Measurements from ENCODE around the gene RALGPS1. TPM values are rescaled to one million over a fixed set of nuclear protein-coding genes. Genes with fewer than 3 reads are reported as not detected.

The RALGPS1 gene
- total RNA-seq, 1 donor from 2014 or later = 2.4 TPM

GRCh38 chr9:127154003-127154389, 239.4 kb downstream of the RALGPS1 start:
- DNase-seq (ENCODE audit: low read depth in 2 of 2) = no peak

- DNase-seq (ENCODE audit: low read depth in 2 of 2) = peak in 1 of 2 donors; percentile 52
Observed at GRCh38 chr9:127154390-127155191, 240.0 kb downstream of the RALGPS1 start.

DNA sequence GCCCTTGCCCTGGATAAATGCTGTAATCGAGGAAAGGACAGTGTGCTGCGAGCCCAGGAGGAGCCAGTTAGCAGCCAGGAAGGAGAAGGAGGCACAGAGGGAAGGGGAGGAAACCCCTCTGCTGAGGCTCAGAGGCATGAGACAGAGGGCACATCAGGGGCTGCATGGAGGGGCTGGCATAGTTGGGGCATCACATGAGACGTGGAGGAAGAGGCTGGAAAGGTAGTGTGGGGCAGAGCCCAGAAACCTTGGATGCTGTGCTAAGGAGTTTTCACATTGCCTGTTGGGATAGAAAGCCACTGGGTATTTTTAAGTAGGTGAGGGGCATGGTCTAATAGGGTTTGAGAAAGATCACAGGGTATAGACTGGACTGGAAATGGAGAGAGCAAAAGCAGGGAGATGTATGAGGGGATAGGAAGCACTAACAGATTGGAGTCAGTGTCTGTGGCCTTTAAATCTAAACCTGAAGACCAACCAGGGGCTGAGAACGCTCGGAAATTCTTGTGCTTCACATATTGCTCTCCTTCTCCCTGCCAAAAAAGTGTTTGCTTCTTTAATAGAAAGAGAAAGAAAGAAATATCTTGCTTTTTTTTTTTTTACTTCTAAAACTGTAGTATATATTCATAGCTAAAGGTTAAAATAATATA, 240.9 kb downstream of the RALGPS1 start:
- DNase-seq (ENCODE audit: low read depth in 2 of 2) = no peak

- DNase-seq (ENCODE audit: low read depth in 2 of 2) = no peak
Observed at GRCh38 chr9:127158786-127159324, 244.3 kb downstream of the RALGPS1 start.

DNA sequence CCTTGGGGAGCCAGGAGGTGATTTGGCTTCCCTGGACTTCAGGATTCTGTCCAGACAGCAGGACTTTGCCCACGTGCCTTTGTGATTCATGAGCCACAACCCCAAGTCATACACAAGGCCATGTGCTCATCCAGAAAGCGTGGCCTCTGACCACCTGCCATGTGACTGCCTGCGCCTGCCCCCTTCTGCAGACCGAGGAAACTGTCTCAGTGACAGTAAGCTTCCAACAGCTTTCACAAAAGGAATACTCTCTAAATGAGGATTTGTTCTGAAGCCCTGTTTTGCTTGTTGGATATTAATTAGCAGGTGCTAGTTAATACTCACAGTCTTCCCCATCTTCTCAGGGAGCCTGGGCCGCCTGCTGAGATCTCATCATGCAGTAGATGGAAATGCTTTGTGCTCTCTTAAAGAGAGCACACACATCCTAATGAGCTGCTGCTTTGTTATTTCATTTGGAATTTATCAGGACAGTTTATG, 244.8 kb downstream of the RALGPS1 start:
- DNase-seq (ENCODE audit: low read depth in 2 of 2) = peak; percentile 26 to 83

DNA sequence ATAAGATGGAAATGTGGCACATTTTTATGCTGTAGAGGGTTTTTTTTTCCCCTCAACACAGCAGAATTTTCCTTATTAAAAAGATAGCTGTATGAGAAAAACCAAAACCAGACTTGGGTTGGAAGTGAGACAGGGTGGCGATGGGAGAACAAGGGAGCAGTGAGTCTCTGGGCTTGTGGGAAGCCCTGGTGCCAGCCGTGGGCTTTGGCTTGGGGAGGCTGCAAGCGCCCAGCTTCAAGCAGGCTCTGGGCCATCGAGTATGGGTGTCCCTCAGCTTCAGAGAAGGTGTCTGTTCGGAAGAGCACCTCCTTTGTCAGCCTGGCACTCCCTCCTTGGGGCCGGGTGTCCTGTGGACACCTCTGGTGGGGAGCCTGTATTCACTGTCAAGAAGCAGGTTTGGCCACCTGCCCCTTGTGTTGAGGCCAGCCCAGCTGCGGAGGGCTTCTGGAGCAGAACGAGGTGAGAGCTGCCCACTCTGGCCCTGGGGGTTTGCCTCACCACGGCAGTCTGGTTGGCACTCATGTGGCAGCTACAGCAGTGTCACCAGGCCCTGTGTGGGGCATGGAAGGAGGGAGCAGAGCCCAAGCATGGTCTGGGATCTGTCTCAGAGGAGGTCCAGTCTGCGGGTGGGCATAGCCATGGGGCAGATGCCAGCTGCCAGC, 245.5 kb downstream of the RALGPS1 start:
- no peak for DNase-seq (ENCODE audit: low read depth in 2 of 2)

- DNase-seq (ENCODE audit: low read depth in 2 of 2) = no peak
Observed at GRCh38 chr9:127161081-127161624, 246.6 kb downstream of the RALGPS1 start.

- DNase-seq (ENCODE audit: low read depth in 2 of 2) = peak in 1 of 2 donors; percentile 23
Observed at GRCh38 chr9:127162046-127162863, 247.7 kb downstream of the RALGPS1 start.

- DNase-seq (ENCODE audit: low read depth in 2 of 2) = no peak
Observed at GRCh38 chr9:127162864-127163365, 248.3 kb downstream of the RALGPS1 start.

DNA sequence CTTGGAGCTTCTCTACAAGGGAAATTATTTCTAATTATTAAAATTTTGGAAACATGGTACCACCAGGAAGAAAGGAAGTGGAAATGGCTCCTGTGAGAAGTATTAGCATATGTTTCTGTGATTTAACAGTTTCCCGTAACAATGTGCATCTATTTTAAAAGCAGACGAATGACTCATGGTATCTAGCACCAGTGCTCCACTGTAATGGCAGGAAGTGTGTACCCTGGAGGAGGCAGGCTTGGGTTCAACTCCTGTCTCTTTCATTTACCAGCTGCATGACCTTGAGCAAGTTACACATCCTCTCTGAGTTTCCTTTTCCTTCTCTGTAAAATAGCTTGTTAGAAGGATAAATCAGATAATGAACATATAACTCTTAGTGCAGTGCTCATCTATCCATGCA, 248.8 kb downstream of the RALGPS1 start:
- peak; percentile 83 to 97 for DNase-seq (ENCODE audit: low read depth in 2 of 2)

DNA sequence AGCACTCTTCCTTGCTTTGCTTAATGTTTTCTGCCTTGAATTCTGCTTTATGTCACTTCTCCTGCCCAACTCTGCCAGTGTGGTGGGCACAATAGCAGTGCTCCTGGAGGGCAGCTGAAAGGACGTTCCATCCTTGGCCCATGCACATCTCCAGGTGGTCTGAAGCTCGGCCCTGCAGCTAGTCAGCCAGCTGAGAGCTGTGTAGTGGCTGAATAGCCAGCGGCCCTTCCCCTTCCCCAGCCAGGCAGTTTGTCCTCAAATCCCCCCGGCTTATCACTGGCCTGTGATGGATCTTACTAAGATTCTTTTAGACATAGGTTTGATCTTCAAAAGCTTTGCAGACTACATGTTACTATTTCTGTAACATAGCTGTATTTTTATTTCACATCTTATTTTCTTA, 250.5 kb downstream of the RALGPS1 start:
- no peak for DNase-seq (ENCODE audit: low read depth in 2 of 2)

DNA sequence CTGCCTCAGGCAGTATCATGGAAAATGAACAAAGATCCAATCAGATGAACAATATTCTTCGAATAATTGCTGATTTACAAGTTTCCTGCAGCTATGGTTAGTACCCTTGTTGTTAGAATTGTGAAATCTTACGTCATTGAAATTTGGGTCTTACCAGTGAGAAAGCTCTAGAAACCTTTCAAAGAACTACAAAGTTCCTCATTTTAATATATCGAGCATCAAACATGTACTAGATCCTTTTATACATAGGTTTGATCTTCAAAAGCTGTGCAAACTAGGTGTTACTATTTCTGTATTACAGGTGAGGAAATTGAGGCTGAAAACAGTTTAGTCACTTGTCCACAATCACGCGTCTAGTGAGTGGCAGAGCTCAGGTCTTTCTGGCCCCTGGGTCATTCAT, 251.5 kb downstream of the RALGPS1 start:
- DNase-seq (ENCODE audit: low read depth in 2 of 2) = no peak

- peak in 1 of 2 donors; percentile 55 for DNase-seq (ENCODE audit: low read depth in 2 of 2)
Observed at GRCh38 chr9:127166651-127167524, 252.3 kb downstream of the RALGPS1 start.

- DNase-seq (ENCODE audit: low read depth in 2 of 2) = no peak
Observed at GRCh38 chr9:127167560-127168326, 253.2 kb downstream of the RALGPS1 start.

DNA sequence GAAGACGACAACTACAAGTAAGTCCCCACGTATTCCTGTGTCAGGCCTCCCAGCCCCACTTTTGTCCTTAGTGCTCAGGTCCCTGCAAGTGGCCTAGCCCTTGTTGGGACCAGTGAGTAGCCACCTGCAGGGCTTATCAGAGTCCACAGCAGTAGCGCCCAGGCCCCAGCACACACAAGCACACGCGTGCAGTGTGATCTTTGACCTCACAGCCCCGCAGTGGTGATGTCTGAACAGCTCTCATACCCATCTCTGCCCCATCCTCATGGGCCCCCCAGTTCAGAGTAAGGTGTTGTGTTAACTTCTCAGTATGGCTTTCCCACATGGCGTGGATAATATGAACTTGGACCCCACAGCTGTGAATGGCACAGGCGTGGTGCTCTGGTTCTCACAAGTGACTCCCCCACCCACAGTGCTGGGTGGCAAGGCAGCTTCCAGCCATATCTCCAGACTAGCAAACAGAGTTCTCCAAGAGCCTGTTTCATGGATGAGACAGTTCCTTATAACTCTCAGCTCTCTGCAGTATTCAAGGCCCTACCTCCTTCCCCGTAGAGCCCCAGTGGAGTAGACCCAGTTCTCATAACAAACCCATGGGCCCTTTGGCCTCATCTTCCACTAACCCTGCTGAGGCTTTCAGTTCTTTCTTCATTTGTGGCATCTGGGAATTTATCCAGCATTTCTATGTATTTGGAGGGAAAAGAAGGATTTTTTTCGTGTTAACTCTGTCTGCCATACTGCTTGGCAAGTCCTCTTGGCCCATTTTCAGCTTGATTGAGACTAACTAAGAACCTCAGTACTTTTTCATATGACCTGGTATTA, 254.4 kb downstream of the RALGPS1 start:
- DNase-seq (ENCODE audit: low read depth in 2 of 2) = no peak

DNA sequence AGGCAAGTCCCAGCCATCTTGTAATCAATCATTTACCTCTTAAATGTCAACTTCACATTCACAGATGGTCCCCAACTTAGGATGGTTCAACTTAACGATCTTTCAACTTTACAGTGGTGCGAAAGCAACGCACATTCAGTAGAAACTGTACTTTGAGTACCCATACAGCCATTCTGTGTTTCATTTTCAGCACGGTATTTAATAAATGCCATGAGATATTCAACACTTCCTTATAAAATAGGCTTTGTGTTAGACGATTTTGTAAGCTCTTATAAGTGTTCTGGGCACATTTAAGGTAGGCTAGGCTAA, 254.9 kb downstream of the RALGPS1 start:
- no peak for DNase-seq (ENCODE audit: low read depth in 2 of 2)

GRCh38 chr9:127170103-127170502, 255.5 kb downstream of the RALGPS1 start:
- DNase-seq (ENCODE audit: low read depth in 2 of 2) = no peak

GRCh38 chr9:127170652-127171051, 256.1 kb downstream of the RALGPS1 start:
- DNase-seq (ENCODE audit: low read depth in 2 of 2) = no peak
